GM18909 (cell line): ENCODE data around the gene SLC9B2.

Experiments
- ATAC-seq: cut with Tn5 transposase; IDR thresholded peaks from one replicate; pipeline ENCODE4 v1.9.1; 2021; ENCODE audit warnings: mild to moderate bottlenecking; ENCODE audit not compliant: unreplicated experiment, poor library complexity

SLC9B2 gene

DNA sequence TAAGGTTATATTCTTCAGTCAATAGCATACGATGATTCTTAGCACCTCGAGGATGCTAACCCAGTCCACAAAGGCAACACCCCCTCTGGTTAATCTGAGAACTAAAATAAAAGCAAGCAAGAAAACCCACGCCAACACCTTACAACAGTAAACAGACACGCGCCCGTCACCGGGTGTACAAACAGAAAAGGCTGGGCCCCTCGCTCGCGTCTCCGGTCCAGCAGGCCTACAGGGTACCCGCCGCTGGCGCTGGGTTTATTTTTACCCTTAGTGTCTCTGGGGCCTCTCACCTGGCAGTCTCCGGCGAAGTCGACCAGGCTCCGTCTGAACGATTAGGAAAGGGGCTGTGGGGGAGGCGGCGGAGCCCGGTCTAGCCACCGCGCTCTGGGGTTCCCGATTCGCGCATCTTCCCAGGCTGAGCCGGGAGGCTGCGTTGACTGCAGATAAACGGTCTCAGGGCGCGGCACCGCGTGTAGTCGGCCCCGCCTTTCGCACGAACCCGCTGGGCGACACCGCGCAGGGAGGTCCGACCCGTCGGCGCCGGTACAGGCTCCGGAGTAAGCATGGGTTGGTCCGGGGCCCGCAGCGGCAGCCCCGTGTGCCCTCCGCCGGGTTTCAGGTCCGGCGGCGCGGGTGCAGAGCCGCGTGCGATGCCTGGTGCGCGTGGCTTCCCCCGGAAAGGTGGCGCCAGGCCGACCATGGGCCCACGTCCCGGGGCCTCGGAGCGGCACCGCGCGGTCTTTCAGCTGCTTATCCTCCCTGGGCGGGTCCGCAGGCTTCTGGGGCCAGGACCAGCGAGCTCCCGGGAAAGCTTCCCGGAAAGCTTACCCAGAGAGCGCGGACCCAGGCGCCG is 441 bp downstream of the SLC9B2 start:
- ATAC-seq, result peak; percentile 61

DNA sequence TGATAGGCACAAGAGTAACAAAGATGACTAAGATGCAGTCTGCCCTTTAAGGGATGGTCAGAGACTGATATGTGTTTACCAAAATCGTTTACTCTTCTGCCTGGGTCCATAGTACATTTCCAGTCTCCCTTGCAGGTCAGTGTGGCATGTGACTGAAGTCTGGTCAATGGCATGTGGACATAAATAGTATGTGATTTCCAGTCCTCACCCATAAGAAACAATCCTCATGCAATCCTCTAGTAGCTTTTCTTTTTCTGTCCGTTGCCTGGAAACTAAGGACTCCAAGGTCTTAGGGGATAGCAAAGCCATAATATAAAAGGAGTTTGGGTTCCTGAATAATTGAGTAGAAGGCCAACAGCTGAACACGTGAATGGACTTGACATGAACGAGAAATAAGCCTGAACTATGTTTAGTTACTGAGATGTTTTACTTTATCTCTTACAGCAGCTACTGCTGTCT is 1.1 kb downstream of the SLC9B2 start:
- ATAC-seq, result peak; percentile 2

- ATAC-seq, result peak; percentile 39
Observed at GRCh38 chr4:103074744-103075434, 1.7 kb downstream of the SLC9B2 start.

- ATAC-seq, result no peak
Observed at GRCh38 chr4:103073792-103074438, 2.6 kb downstream of the SLC9B2 start.

DNA sequence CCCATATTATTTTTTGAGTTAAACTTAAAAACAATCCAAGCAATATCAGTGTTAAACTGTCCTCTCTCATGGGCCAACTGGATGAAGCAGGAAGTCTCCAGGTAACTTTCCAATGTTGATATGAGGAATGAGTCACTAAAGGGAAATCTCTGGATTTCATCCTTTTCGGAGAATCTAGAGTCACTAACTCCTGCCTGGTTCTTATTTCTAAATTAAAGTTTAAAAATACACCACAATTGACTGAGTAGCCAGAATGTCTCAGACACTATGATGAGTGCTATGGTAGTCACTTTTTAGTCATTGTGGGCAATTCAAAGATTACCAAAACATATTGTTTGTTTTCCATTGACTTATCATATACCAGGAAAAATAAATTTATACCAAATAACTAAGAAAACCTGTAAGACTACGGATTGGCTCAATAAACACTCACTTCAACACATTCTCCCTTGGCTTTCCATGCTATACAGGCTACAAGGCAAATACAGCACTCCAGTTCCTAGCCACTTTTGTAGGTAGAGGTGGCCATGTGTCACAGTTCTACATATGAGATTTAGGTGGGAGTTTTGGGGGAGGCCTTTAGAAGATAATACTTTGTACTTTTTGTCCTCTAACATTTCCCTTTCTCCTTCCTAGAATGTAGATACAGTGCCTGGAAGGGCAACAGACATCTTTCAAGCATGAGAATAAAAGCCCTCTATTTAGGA is 8.6 kb downstream of the SLC9B2 start:
- ATAC-seq, result no peak

DNA sequence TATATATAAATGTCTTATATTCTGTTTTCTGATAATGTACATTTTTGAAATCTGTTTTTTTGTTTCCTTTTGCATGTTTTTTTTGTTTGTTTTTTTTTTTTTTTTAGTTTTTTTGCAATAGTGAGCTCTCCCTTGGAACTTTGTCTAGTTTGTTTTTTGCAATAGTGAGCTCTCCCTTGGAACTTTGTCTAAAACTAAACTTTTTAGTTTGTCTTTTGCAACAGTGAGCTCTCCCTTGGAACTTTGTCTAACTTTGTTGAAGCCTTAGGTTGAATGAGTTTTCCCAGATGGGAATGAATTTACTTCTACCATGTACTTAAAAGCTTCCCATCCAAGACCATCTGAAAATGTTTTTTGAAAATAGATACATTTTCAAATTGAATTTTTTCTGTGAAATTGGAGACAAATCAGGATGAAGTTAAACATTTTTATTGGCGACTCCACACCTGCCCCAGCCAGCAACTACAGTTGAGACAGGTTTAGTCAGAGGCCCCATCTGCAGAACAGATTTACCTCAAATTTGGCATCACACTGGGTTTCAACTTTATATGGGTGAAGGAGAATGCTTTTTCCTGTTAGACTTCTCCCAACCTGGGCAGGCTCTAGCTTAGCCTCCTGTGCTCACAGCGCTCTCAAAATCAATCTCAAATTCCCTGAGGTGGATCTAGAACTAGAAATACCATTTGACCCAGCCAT is 16.0 kb downstream of the SLC9B2 start:
- no peak for ATAC-seq

DNA sequence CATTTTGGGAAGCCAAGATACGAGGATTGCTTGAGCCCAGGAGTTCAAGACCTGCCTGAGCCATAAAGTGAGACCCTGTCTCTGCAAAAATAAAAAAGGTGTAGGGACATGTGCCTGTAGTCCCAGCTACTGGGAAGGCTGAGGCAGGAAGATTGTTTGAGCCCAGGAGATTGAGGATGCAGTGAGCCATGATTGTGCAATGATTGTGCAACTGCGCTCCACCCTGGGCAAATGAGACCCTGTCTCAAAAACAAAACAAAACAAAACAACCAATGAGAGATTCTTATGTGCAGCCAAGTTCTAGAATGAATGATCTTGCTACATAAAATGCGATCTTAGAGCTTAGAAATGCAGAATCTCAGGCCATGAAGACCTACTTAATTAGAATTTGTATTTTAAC is 22.5 kb downstream of the SLC9B2 start:
- no peak for ATAC-seq

GRCh38 chr4:103052779-103053178 is 23.8 kb downstream of the SLC9B2 start:
- no peak for ATAC-seq

DNA sequence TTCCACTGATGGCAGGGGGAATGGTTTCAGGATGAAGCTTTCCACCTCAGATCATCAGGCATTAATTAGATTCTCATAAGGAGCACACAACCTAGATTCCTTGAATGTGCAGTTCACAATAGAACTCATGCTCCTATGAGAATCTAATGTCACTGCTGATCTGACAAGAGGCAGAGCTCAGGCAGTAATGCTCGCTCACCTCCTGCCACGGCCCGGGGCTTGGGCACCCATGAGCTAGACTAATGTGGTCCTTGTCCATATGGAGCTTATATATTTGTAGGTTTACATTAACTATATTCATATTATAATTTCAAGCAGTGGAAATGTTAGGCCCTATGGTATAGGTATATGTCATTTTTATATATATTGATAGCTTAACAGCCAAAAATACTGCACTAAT is 24.4 kb downstream of the SLC9B2 start:
- ATAC-seq, result no peak

GRCh38 chr4:103050736-103051436 is 25.7 kb downstream of the SLC9B2 start:
- ATAC-seq, result no peak

DNA sequence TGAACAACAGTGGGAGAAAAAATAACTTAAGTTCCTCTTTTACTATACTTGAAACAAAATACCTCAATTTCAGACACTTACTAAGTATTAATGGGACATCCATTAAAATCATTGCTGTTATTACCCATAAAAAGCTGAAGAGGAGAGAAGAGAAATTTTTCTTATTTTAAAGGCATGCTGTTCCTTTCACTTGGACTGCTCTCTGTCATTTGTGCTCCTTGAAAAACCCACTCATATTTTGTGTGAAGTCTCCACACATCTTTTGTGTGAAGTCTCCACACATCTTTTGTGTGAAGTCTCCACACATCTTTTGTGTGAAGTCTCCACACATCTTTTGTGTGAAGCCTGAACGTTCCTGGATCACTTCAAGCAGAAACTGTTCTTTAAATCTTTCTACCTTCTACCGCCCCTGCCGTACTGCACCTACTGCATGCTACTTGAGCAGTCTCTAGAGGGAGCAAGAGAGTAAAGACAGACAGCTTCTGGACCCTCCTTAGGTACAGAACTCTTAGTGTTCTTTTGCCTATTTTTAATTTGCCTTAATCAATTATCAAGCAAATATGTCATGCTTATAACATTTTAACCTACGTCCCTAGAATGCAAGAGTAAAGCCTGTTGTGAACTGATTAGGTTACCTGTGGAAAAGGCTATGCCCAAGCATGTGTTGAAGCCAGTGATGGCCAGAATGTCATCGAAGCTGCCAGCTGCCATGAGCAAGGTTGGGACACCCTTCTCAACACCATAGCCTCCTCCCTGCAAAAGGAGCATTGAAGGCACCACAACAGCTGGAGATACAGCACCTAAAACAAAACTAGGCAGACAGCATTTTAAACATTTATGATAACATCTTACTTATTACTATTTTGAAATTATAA is 29.9 kb downstream of the SLC9B2 start:
- ATAC-seq, result peak; percentile 98

DNA sequence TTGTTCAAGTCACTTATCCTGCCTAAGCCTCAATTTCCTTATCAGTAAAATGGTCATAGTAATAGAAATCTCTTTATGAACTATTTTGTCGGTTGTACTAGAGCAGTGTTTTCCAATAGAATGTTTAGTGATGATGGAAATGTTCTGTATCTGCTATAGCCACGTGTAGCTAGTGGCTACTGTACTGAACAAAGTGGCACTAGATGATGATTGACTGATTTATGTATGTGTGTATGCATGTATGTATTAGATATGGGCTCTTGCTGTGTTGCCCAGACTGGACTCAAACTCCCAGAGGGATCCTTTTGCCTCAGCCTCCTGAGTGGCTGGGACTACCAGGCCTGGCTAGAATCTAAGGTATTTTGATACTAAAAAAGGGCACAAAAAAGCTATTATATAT is 32.4 kb downstream of the SLC9B2 start:
- ATAC-seq, result no peak

DNA sequence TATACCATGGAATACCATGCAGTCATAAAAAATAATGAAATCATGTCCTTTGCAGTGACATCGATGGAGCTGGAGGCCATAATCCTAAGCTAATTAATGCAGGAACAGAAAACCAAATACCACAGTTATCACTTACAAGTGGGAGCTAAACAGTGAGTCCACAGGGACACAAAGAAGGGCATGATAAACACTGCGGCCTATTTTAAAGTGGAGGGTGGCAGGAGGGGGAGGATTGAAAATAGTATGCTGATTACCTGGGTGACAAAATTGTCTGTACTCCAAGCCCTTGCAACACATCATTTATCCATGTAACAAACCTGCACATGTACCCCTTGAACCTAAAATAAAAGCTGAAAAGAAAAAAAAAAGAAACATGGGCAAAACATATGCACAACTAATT is 40.4 kb downstream of the SLC9B2 start:
- ATAC-seq, result no peak

DNA sequence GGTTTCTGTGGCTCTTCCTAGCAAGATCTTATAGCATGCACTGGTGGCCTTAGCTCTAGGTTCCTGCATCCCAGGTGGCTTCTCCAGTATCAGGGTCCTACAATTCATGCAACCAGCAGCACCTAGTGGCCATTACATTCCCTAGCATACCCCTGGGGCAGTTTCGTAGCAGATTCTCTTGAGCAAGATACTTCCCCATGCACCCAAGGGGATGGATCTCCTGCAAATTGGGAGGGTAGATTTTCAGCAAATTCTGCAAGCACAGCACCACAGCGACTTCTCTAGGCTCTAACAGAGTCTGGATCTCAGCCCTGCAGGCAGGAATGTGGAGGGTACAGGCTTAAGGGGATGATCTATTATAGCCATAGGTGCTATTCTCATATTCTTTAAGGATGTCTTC is 44.0 kb downstream of the SLC9B2 start:
- ATAC-seq, result peak; percentile 77

- ATAC-seq, result no peak
Observed at GRCh38 chr4:103030791-103031190, 45.8 kb downstream of the SLC9B2 start.

- no peak for ATAC-seq
Observed at GRCh38 chr4:103029300-103029699, 47.3 kb downstream of the SLC9B2 start.

GRCh38 chr4:103026868-103027267 is 49.7 kb downstream of the SLC9B2 start:
- ATAC-seq, result no peak

DNA sequence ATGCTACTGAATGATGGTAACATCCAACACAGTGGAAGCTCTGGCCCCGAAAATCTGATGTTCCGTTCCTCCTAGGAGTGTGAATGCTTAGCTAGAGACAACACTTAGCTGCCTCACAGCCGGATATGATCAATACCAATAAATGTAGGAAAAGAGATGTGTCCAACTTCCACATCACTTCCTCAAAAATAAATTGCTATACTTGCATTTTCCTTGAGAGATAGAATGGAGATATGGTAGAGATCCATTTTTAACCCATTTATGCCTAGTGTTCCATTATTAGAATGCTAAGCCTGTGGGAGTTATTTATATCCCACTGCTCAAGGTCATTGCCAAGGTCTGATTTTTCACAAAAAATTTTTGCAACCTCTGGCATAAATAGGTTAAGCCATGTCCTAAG is 51.6 kb downstream of the SLC9B2 start:
- no peak for ATAC-seq
